ENCODE measurements around the gene B9D2.

- TF ChIP-seq CTCF (conservative IDR thresholded peaks at IDR 0.05) (no peak), EZH2 (IDR thresholded peaks at IDR 0.05; ENCODE audit: low read depth) (no peak)
Measured at GRCh38 chr19:41334793-41335192, 29.2 kb downstream of the B9D2 start.
